Measurements from ENCODE around the gene AHCYL2.
"Not testable (repeated sequence)": the region's sequence is repeated elsewhere in the genome, so short reads cannot be mapped to it uniquely, and the experiment has no call there.

AHCYL2 gene

GRCh38 chr7:129387537-129387936 lies 162.7 kb downstream of the AHCYL2 start:
- DNase-seq, result no peak

- no peak for DNase-seq
Measured at GRCh38 chr7:129388333-129389098, 163.7 kb downstream of the AHCYL2 start.

- DNase-seq, result no peak
Measured at GRCh38 chr7:129389829-129390228, 165.0 kb downstream of the AHCYL2 start.

- no peak for DNase-seq
Measured at GRCh38 chr7:129390314-129390713, 165.5 kb downstream of the AHCYL2 start.

DNA sequence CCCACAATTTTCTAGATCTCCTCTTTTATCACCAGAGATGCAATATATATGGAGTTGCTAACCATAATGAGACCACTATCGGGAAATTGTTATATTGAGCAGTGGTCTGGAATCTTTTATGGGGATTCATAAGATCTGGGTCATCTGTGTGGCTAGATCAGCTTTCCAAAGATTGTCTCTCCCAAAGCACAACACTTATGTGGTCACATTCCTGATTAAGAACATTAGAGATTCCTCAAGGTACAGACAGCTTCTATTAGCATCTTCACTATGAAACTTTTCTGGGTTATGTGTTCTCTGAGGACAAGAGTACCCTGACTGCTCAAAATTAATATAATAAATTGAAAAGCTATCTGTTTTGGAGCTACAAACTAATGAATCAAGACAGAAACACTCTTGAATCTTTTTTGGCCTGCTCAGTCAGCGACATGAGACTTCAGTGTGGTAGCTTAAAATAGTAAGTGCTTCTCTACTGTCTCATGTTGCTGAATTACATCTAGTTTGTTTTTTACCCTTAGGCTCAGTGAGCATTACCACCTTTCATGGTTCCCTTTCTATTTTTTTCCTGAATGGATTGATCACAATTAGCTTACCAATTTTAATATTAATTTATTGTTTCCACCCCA lies 166.8 kb downstream of the AHCYL2 start:
- DNase-seq, result no peak

GRCh38 chr7:129393255-129393654 lies 168.4 kb downstream of the AHCYL2 start:
- DNase-seq, result no peak

- no peak for DNase-seq
Measured at GRCh38 chr7:129394101-129394500, 169.3 kb downstream of the AHCYL2 start.

DNA sequence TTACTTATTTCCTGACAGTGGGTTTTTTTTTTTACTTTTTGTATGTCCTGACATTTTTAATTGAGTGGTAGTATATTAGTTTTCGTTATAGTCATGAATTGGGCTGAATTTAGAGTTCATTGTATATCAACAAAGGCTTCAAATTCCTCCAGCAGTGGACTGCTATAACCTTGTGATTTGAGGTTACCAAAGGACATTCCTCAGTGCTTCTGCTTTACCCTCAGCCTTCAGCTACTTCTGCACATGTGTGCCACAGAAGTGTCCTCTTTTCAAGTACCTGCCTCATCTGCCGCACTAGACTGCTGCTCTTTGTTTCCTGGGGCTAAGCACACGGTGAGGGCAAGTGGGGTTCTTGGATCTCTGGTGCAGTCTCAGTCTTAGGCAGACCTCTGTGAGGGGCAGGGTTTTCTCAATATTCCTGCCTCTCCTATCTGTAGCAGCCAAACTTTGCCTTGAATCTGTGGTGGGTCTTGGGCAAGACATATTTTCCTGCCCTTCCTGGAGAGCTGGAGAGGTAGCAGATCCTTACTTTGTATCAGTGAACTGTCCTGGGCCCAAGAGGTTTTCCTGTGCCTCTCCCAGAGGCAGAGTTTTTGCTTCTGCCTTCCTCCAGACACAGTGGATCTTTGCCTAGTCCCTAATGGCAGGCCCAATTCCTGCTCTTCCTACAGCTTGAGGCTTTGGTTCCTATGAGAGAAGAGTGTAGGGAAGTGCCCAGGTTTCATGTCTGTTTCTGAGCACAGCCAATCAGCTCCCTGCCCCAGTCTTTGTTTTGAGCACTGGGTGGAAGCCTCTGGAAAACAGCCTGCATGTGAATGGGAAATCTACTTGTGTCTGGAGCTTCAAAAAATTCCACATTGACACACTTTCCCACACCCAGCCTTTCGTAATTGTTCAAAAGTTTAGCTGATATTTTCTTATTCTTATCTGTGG lies 170.4 kb downstream of the AHCYL2 start:
- no peak for DNase-seq

DNA sequence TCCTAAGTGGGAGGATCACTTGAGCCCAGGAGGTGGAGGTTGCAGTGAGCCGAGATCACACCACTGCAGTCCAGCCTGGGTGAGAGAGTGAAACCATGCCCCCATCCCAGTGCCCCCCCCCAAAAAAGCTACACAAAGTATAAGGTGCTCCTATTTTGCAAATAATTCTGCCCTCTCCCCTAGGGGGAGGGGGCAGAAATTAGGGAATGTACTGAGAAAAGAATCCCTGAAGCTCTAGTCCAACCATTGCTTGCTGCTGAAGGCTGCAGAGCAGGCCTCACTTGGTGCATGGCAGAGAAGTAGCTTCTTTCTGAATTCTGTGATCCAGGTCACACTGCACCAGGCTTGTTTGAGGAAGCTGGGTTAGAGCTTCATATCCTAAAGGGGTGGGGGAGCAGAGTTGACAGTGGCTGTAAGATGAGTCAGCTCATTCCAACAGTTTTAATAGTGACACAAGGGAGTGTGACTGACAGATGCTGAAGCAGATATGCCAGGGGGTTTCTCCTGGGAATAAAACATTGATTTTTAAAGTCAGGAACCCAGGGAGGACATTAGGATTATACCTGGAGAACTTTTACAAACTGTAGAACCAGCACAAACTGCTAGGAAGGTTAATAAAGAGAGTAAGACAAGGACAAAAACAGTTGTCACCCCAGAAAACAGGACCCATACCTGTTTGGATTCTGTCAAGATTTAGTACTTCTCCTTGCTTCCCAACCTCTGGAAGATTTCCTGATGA lies 176.6 kb downstream of the AHCYL2 start:
- DNase-seq, result peak in 1 of 2 donors; percentile 15

- DNase-seq, result no peak
Measured at GRCh38 chr7:129401967-129402860, 177.4 kb downstream of the AHCYL2 start.

DNA sequence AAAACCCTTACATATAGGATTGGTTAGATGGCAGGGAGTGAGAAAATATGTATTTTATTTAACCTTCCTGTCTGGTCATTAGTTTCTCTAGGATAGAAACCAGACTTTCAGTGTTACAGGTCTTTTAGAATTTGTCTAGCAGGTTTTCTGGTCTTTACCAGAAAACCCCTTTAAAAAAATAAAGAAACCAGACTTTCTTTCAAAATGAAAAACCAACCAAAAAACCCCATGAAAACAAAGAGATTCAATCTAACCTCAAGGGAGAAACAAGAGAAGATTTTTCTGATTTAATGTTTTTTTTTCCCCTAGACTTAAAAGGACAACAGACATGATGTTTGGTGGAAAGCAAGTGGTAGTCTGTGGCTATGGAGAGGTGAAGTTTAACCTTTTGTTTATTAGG lies 180.7 kb downstream of the AHCYL2 start:
- no peak for DNase-seq

DNA sequence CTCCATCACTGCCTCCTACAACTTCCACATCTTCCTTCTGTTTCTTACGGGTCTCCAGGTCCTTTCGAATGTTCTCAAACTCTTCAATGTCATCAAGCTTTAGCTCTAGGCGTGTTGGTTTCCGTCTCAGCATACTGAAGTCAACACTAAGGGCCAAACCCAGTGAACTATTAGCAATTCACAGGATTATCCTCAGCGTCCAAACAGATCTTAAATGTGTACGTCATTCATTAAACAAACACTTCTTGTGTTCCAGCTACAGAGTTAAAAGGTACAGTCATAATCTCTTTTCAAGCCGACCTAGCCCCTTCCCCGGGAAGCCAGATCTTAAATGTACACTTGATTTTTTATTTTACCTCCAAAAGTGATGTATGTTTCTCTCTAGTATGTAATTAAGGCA lies 185.4 kb downstream of the AHCYL2 start:
- not testable (repeated sequence) for DNase-seq

GRCh38 chr7:129412501-129412900 lies 187.7 kb downstream of the AHCYL2 start:
- DNase-seq, result no peak

- no peak for DNase-seq
Measured at GRCh38 chr7:129417073-129417472, 192.2 kb downstream of the AHCYL2 start.

DNA sequence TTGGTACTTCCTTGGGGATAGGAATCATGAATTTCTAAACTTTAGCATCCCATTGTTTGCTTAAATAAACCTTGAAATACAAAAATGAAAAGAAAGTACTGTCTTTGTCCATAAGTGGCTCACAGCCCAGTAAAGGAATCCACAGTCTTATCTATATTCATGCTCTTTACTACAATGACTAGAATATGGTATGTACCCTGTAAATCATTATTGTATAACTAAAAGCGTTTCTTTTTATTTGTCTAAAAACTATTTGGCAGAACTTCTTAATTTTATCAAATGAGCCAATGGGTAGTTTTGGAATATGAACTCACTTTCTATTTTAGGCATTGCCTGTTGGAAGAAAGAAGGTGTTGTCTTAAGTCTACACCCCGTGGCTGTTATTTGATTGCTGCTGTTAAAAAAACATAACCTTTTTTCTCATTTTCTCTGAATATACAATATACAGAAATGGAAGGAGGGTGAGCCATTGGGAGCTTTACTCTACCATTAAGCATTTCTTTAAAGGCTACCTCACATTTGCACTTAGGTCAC lies 197.0 kb downstream of the AHCYL2 start:
- no peak for DNase-seq

DNA sequence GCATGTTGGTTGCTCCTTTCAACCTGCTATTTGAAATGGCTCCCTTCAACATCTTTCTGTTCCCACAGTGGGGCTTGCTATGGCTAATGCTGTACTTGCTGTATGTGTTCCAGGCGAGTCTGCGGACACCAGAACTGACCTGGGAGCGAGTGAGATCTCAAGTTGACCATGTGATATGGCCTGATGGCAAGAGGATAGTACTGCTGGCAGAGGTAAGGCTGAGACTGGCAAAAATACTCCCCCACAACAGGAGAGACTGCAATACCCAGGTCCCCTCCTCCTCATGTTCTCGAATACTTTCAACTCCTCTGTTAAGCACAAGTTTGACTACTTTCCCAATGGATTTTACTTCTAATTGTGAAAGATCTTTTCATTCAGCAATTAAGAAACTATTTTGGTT lies 197.9 kb downstream of the AHCYL2 start:
- no peak for DNase-seq

DNA sequence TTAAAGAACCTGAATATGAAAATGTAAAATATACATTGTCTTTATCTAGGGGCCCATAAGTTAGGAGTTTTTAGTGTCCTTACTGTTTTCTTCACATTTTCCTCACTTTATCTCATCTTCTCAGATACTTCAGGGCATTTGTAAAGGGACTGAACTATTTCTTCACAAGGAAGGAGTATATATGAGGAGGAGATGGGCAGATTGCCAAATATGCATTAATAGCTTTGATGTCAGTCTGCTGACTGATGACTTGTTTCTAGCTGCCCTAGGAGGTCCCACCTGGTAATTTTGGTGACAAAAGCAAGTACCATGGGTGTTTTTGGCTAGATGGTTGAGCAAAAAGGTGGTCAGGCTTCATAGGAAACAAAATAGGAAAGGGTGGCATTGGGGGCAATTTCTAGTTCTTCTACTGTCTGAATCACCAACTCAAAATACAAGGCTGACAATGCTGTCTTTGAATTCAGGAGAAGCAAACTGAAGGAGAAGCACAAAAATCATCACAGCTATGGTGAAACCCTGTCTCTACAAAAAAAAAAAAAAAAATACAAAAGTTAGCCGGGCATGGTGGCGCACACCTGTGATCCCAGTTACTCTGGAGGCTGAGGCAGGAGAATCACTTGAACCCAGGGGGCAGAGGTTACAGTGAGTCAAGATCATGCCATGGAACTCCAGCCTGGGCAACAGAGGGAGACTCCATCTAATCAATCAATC lies 199.0 kb downstream of the AHCYL2 start:
- no peak for DNase-seq

DNA sequence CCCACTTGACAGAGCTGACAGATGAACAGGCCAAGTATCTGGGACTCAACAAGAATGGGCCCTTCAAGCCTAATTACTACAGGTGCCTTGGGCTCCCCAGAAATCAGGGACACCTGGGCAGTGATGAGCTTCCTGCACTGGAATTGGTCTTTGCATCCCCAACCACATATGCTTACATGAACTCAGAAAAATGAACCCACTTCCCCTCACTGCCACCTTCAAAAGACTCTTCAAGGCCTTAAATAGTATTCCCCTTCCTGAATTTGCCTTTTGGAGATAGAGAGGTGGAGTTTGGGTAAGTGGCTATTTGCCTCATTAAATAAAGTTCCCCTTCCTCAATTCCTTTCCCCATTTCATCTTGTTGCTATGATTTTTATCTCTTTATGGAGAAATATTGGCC lies 201.7 kb downstream of the AHCYL2 start:
- DNase-seq, result no peak

GRCh38 chr7:129427526-129428045 lies 202.8 kb downstream of the AHCYL2 start:
- no peak for DNase-seq

- DNase-seq, result no peak
Measured at GRCh38 chr7:129431911-129432643, 207.2 kb downstream of the AHCYL2 start.
